Measurements from ENCODE around the gene PPFIBP2.

PPFIBP2 gene

DNA sequence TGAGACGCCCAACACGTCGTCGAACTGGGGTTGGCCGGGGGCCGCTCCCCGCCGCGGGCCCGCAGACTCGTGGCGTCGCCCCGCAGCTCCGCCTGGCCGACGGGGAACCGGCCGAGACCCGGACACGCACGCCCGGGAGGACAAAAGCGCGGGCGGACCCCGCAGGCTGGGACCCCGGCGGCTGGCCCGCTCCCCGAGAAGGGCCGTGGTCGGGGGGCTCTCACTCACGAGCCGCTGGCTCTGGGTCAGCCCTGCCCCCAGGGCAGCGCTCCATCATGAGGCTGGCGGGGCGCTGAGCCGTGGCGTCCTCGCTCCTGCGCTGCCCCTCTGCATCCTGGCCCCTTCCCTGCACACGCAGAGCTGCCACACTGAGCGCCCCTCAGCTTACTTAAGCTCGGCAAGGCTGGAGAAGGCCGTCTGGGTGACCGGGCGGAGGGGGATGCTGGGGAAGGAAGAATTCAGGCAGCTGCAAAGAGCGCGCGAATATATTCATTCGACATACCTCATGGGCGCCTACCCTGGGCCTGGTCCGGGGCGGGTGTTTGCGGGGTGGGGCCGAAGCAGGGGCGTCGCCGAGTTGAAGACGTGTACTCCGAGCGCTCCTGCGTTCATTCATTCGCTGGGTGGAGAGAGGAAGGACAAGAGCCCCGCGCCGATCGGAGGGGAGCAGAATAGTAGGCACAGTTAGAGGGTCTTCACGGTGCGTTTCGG lies 160.1 kb downstream of the PPFIBP2 start:
- H3K4me3 ChIP-seq (ENCODE audit: low read length in 2 of 2), result peak overlapping the region; percentile 59 to 65
- H3K9ac ChIP-seq (ENCODE audit: low read depth in 1 of 2, low read length in 2 of 2), result peak overlapping the region in 1 of 2 donors; percentile 72
- peaks cover 14 to 15% of the 10 kb centered on the region in 2 donors for H3K4me1 ChIP-seq (ENCODE audit: control insufficient read depth in 2 of 2, insufficient read depth in 2 of 2, low read length in 2 of 2)
- peak overlapping the region in 1 of 2 donors; percentile 56 for H3K27ac ChIP-seq (ENCODE audit: low read depth in 2 of 2, low read length in 2 of 2)
- H3K36me3 ChIP-seq (ENCODE audit: control insufficient read depth in 2 of 2, insufficient read depth in 2 of 2, low read length in 2 of 2), result no peaks in the 10 kb centered on the region
- H3K9me3 ChIP-seq (ENCODE audit: control insufficient read depth in 2 of 2, low read length in 2 of 2), result no peaks in the 10 kb centered on the region
- H3K27me3 ChIP-seq (ENCODE audit: control insufficient read depth in 2 of 2, insufficient read depth in 2 of 2, low read length in 2 of 2), result peaks cover 0 to 4% of the 10 kb centered on the region in 2 donors

DNA sequence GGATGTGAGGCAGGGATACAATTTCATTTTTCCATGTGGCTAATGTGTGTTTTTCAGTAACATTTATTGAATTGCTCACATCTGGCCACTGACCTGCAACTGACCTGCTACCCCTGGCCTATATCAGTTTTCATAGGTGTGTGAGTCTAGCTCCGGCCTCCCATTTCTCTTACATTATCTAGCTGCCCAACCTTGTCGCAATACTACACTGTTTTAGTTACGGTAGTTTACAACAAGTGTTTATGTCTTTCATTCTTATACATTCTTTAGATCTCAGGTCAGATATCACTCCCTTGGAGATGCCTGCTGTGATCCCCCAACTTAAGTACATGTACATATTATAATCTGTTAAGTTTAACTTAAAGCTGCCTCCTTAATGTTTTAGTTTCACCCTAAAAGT lies 161.8 kb downstream of the PPFIBP2 start:
- peaks cover 14 to 15% of the 10 kb centered on the region in 2 donors for H3K4me1 ChIP-seq (ENCODE audit: control insufficient read depth in 2 of 2, insufficient read depth in 2 of 2, low read length in 2 of 2)
- H3K9ac ChIP-seq (ENCODE audit: low read depth in 1 of 2, low read length in 2 of 2), result no peak overlapping the region

DNA sequence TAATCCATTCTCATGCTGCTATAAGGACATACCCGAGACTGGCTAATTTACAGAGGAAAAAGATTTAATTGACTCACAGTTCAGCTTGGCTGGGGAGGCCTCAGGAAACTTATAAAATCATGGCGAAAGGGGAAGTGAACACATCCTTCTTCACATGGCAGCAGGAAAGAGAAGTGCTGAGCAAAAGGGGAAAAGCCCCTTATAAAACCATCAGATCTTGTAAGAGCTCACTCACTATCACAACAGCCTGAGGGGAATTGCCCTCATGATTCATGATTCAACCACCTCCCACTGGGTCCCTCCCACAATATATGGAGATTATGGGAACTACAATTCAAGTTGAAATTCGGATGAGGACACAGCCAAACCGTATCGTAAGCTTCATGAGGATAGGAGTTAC lies 163.3 kb downstream of the PPFIBP2 start:
- H3K27ac ChIP-seq (ENCODE audit: low read depth in 2 of 2, low read length in 2 of 2), result no peak overlapping the region
- H3K4me1 ChIP-seq (ENCODE audit: control insufficient read depth in 2 of 2, insufficient read depth in 2 of 2, low read length in 2 of 2), result peaks cover 14 to 15% of the 10 kb centered on the region in 2 donors
- H3K4me3 ChIP-seq (ENCODE audit: low read length in 2 of 2), result no peak overlapping the region
- H3K9me3 ChIP-seq (ENCODE audit: control insufficient read depth in 2 of 2, low read length in 2 of 2), result no peaks in the 10 kb centered on the region
- peaks cover 0 to 4% of the 10 kb centered on the region in 2 donors for H3K27me3 ChIP-seq (ENCODE audit: control insufficient read depth in 2 of 2, insufficient read depth in 2 of 2, low read length in 2 of 2)
- H3K36me3 ChIP-seq (ENCODE audit: control insufficient read depth in 2 of 2, insufficient read depth in 2 of 2, low read length in 2 of 2), result no peaks in the 10 kb centered on the region
- H3K9ac ChIP-seq (ENCODE audit: low read depth in 1 of 2, low read length in 2 of 2), result no peak overlapping the region

More for the DNA sequence above, 161.8 kb downstream of the PPFIBP2 start:
- Histone ChIP-seq H3K9me3 (ENCODE audit: control insufficient read depth in 2 of 2, low read length in 2 of 2) (no peaks in the 10 kb centered on the region), H3K27me3 (ENCODE audit: control insufficient read depth in 2 of 2, insufficient read depth in 2 of 2, low read length in 2 of 2) (peaks cover 0 to 4% of the 10 kb centered on the region in 2 donors), H3K36me3 (ENCODE audit: control insufficient read depth in 2 of 2, insufficient read depth in 2 of 2, low read length in 2 of 2) (no peaks in the 10 kb centered on the region), H3K27ac (ENCODE audit: low read depth in 2 of 2, low read length in 2 of 2) (no peak overlapping the region), H3K4me3 (ENCODE audit: low read length in 2 of 2) (no peak overlapping the region)

DNA sequence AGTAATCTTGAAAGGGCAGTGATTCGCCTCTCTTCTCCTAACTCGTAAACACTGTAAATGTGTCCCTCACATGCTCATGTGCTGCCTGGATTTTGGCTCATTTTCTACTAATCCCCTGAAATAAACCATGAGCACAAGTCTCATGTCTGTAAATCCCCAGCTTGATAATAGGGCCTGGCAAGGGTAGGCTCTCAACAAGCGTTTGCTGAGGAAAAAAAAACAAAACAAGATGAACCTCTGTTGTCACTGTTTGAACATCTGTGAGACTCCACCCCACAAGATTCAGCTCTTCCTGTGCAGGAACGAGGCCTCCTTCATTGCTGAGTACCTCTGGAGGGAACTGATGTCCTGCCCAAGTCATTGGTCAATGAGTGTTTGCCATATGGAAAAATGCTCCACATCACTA lies 164.0 kb downstream of the PPFIBP2 start:
- Histone ChIP-seq H3K4me1 (ENCODE audit: control insufficient read depth in 2 of 2, insufficient read depth in 2 of 2, low read length in 2 of 2) (peaks cover 11 to 13% of the 10 kb centered on the region in 2 donors), H3K9me3 (ENCODE audit: control insufficient read depth in 2 of 2, low read length in 2 of 2) (no peaks in the 10 kb centered on the region), H3K9ac (ENCODE audit: low read depth in 1 of 2, low read length in 2 of 2) (no peak overlapping the region), H3K36me3 (ENCODE audit: control insufficient read depth in 2 of 2, insufficient read depth in 2 of 2, low read length in 2 of 2) (no peaks in the 10 kb centered on the region), H3K27me3 (ENCODE audit: control insufficient read depth in 2 of 2, insufficient read depth in 2 of 2, low read length in 2 of 2) (peaks cover 0 to 4% of the 10 kb centered on the region in 2 donors), H3K4me3 (ENCODE audit: low read length in 2 of 2) (no peak overlapping the region), H3K27ac (ENCODE audit: low read depth in 2 of 2, low read length in 2 of 2) (no peak overlapping the region)

DNA sequence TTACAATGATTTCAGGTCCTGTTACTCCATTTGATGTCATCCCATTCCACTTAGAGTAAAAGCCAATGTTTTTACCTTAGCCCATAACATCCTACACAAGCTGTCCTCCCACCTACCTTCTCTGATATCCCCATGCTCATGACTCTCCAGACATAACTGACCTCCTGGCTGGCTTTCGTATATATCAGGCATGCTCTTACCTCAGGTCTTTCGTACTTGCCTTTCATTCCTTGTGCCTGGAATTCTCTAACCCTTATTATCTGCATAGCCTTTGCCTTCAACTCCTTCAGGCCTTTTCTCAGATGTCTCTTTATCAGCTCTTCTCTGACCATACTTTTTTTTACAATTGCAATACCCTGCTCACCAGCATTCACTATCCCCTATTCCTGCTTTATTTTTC lies 169.8 kb downstream of the PPFIBP2 start:
- Histone ChIP-seq H3K4me1 (ENCODE audit: control insufficient read depth in 2 of 2, insufficient read depth in 2 of 2, low read length in 2 of 2) (no peaks in the 10 kb centered on the region), H3K36me3 (ENCODE audit: control insufficient read depth in 2 of 2, insufficient read depth in 2 of 2, low read length in 2 of 2) (no peaks in the 10 kb centered on the region), H3K9ac (ENCODE audit: low read depth in 1 of 2, low read length in 2 of 2) (no peak overlapping the region), H3K9me3 (ENCODE audit: control insufficient read depth in 2 of 2, low read length in 2 of 2) (no peaks in the 10 kb centered on the region), H3K4me3 (ENCODE audit: low read length in 2 of 2) (no peak overlapping the region), H3K27me3 (ENCODE audit: control insufficient read depth in 2 of 2, insufficient read depth in 2 of 2, low read length in 2 of 2) (peaks cover 0 to 1% of the 10 kb centered on the region in 2 donors), H3K27ac (ENCODE audit: low read depth in 2 of 2, low read length in 2 of 2) (no peak overlapping the region)

DNA sequence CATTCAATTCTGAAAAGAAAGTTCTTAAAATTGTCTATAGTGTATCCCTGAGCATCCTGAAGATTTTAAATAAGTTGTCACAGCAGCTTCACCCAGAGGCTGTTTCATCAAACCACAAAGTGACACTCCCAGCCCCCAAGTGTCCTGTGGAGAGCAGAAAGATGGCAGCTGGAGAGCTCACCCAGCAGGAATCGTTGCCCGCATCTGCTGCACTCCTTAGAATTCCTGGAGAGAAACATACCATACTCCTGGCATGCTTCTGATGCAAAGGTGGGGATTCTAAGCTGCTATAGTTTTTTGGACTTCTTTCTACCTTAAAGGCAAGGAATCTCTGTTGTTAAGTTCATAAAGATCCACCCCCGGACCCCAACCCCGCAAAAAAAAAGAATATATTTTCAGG lies 173.0 kb downstream of the PPFIBP2 start:
- H3K9me3 ChIP-seq (ENCODE audit: control insufficient read depth in 2 of 2, low read length in 2 of 2), result no peaks in the 10 kb centered on the region
- H3K27me3 ChIP-seq (ENCODE audit: control insufficient read depth in 2 of 2, insufficient read depth in 2 of 2, low read length in 2 of 2), result no peaks in the 10 kb centered on the region
- no peak overlapping the region for H3K4me3 ChIP-seq (ENCODE audit: low read length in 2 of 2)
- H3K9ac ChIP-seq (ENCODE audit: low read depth in 1 of 2, low read length in 2 of 2), result no peak overlapping the region
- H3K4me1 ChIP-seq (ENCODE audit: control insufficient read depth in 2 of 2, insufficient read depth in 2 of 2, low read length in 2 of 2), result no peaks in the 10 kb centered on the region
- no peak overlapping the region for H3K27ac ChIP-seq (ENCODE audit: low read depth in 2 of 2, low read length in 2 of 2)
- no peaks in the 10 kb centered on the region for H3K36me3 ChIP-seq (ENCODE audit: control insufficient read depth in 2 of 2, insufficient read depth in 2 of 2, low read length in 2 of 2)

DNA sequence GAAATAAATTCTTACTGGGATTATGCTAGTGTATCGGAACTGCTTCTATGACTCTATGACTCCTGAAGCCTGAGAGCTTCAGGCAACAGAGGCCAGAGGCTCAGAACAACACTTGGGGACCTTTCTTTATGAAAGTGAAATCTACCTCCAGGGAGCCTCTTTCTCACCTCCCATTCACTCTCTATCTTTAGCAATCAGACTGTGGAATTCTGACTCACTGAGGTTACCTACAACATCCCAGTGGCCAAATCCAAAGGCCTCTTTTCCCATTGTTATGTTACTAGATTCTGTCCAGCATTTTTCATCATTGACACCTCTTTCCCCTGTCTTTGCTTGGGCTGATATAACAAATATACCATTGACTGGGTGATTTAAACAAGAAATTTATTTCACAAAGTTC lies 173.6 kb downstream of the PPFIBP2 start:
- no peak overlapping the region for H3K27ac ChIP-seq (ENCODE audit: low read depth in 2 of 2, low read length in 2 of 2)
- H3K27me3 ChIP-seq (ENCODE audit: control insufficient read depth in 2 of 2, insufficient read depth in 2 of 2, low read length in 2 of 2), result no peaks in the 10 kb centered on the region
- no peaks in the 10 kb centered on the region for H3K36me3 ChIP-seq (ENCODE audit: control insufficient read depth in 2 of 2, insufficient read depth in 2 of 2, low read length in 2 of 2)

DNA sequence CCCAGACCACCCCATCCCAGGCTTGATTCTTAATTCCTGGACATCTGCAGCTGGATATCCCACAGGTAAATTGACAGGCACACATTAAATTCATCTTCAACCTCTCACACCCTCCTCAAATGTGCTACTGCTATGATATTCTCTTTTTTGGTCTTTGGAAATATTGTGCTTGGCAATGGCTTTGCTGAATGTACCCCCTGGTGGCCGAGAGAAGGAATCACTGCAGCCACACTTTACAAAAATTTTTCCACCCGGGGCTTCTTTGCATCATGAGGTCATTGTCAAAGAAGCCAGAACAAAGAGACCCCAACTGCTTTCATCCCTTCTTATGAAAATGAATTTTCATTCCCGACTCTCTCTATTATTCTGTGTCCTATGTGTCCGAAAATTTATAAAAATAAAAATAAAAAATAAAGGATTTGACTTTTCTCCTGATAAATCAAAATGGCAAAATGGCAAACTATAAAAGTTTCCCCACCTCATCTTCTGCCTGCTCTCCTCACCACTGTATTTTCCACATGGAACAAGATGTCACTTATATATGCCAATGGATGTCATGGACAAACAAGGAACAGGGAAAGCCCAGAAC lies 174.5 kb downstream of the PPFIBP2 start:
- Histone ChIP-seq H3K4me1 (ENCODE audit: control insufficient read depth in 2 of 2, insufficient read depth in 2 of 2, low read length in 2 of 2) (no peaks in the 10 kb centered on the region), H3K36me3 (ENCODE audit: control insufficient read depth in 2 of 2, insufficient read depth in 2 of 2, low read length in 2 of 2) (no peaks in the 10 kb centered on the region), H3K9me3 (ENCODE audit: control insufficient read depth in 2 of 2, low read length in 2 of 2) (no peaks in the 10 kb centered on the region), H3K27me3 (ENCODE audit: control insufficient read depth in 2 of 2, insufficient read depth in 2 of 2, low read length in 2 of 2) (no peaks in the 10 kb centered on the region), H3K27ac (ENCODE audit: low read depth in 2 of 2, low read length in 2 of 2) (no peak overlapping the region), H3K9ac (ENCODE audit: low read depth in 1 of 2, low read length in 2 of 2) (no peak overlapping the region), H3K4me3 (ENCODE audit: low read length in 2 of 2) (no peak overlapping the region)

More for the DNA sequence above, 173.6 kb downstream of the PPFIBP2 start:
- no peaks in the 10 kb centered on the region for H3K4me1 ChIP-seq (ENCODE audit: control insufficient read depth in 2 of 2, insufficient read depth in 2 of 2, low read length in 2 of 2)
- H3K9me3 ChIP-seq (ENCODE audit: control insufficient read depth in 2 of 2, low read length in 2 of 2), result no peaks in the 10 kb centered on the region
- H3K4me3 ChIP-seq (ENCODE audit: low read length in 2 of 2), result no peak overlapping the region
- no peak overlapping the region for H3K9ac ChIP-seq (ENCODE audit: low read depth in 1 of 2, low read length in 2 of 2)

DNA sequence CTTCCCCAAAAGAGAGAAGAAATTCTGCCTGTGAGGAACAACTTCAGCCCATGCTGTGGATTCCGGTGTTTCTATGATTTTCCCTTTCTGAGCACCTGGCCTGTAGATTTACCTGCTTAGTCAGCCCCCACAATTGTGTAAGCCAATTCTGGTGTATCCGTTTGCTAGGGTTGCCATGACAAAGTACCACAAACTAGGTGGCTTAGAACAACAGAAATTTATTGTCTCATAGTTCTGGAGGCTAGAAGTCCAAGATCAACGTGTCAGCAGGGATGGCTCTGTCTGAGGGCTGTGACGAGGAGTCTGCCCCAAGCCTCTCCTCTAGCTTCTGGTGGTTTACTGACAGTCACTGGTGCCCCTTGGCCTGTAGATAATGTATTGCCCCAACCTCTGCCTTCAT lies 175.4 kb downstream of the PPFIBP2 start:
- peaks cover 0 to 5% of the 10 kb centered on the region in 2 donors for H3K27me3 ChIP-seq (ENCODE audit: control insufficient read depth in 2 of 2, insufficient read depth in 2 of 2, low read length in 2 of 2)
- H3K9ac ChIP-seq (ENCODE audit: low read depth in 1 of 2, low read length in 2 of 2), result no peak overlapping the region

DNA sequence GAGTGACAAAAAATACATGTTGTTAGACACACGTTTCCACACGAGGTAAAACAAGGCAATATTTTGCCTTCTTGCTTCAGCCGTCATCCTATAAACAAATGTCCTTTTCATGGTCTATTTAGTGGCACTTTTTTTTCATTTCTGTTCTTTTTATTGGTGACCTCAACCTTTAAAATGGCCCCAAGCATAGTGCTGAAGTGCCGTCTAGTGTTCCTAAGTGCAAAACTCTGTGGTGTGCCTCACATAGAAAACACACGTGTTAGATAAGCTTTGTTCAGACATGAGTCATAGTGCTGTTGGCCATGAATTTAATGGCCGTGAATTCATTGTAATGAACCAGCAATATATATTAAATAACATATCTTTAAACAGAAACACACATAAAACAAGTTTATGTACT lies 176.8 kb downstream of the PPFIBP2 start:
- no peak overlapping the region for H3K27ac ChIP-seq (ENCODE audit: low read depth in 2 of 2, low read length in 2 of 2)
- peaks cover 0 to 6% of the 10 kb centered on the region in 2 donors for H3K27me3 ChIP-seq (ENCODE audit: control insufficient read depth in 2 of 2, insufficient read depth in 2 of 2, low read length in 2 of 2)
- no peak overlapping the region for H3K9ac ChIP-seq (ENCODE audit: low read depth in 1 of 2, low read length in 2 of 2)
- no peak overlapping the region for H3K4me3 ChIP-seq (ENCODE audit: low read length in 2 of 2)
- no peaks in the 10 kb centered on the region for H3K9me3 ChIP-seq (ENCODE audit: control insufficient read depth in 2 of 2, low read length in 2 of 2)
- no peaks in the 10 kb centered on the region for H3K4me1 ChIP-seq (ENCODE audit: control insufficient read depth in 2 of 2, insufficient read depth in 2 of 2, low read length in 2 of 2)
- H3K36me3 ChIP-seq (ENCODE audit: control insufficient read depth in 2 of 2, insufficient read depth in 2 of 2, low read length in 2 of 2), result no peaks in the 10 kb centered on the region

More for the DNA sequence above, 175.4 kb downstream of the PPFIBP2 start:
- Histone ChIP-seq H3K4me1 (ENCODE audit: control insufficient read depth in 2 of 2, insufficient read depth in 2 of 2, low read length in 2 of 2) (no peaks in the 10 kb centered on the region), H3K36me3 (ENCODE audit: control insufficient read depth in 2 of 2, insufficient read depth in 2 of 2, low read length in 2 of 2) (no peaks in the 10 kb centered on the region), H3K27ac (ENCODE audit: low read depth in 2 of 2, low read length in 2 of 2) (no peak overlapping the region), H3K4me3 (ENCODE audit: low read length in 2 of 2) (no peak overlapping the region), H3K9me3 (ENCODE audit: control insufficient read depth in 2 of 2, low read length in 2 of 2) (no peaks in the 10 kb centered on the region)

All from mucosa of rectum (tissue), 2 donors.